ENCODE data around the gene ETDB. TPM values are rescaled to one million over a fixed set of nuclear protein-coding genes. Genes with fewer than 3 reads are reported as not detected.

Gene ETDB
- total and polyA plus RNA-seq, 2 of the 13 experiments (the other 11 are each of a cell fraction or from before 2014, with no cell fraction given), result not detected

- ChIA-PET CTCF (ENCODE audit: low intra/inter-chr PET ratio, low total read pairs) (interaction anchor here (1.1 kb wide), 1 partner anchor 73 kb away, joined by 6 read pairs; no protein-coding TSS in a partner anchor), POLR2A (no interaction called here)
- no CpG with 5 or more reads among the region's 1 CpG for WGBS (ENCODE audit: low lambda C conversion rate)
- intact Hi-C loops (cut with micrococcal nuclease; ENCODE audit: unreplicated experiment) (no loop called here), in situ Hi-C loops (cut with HindIII; ENCODE audit: extremely low pct_ligation_motif_present, low pct_unique_long_range_greater_than_20kb) (no loop called here)
- Histone ChIP-seq H3K4me1 (ENCODE audit: insufficient read depth, low read length) (no peaks in the 10 kb centered on the region), H3K27ac (ENCODE audit: extremely low read length, insufficient read depth, low read length) (no peak overlapping the region), H3K4me3 (replicated peaks in 1 of 3; ENCODE audit: insufficient read depth in 1 of 3, low read depth in 2 of 3, low read length in 3 of 3) (no peak overlapping the region), H3K27me3 (ENCODE audit: control insufficient read depth in 1 of 2, insufficient read depth in 2 of 2, low read length in 2 of 2) (no peaks in the 10 kb centered on the region), H3K79me2 (ENCODE audit: insufficient read depth, low read length) (no peaks in the 10 kb centered on the region), H3K9me3 (ENCODE audit: low read length) (no peaks in the 10 kb centered on the region), H3K9ac (ENCODE audit: insufficient read depth, low read depth, low read length) (no peak overlapping the region), H3K4me2 (ENCODE audit: low read depth, low read length) (no peak overlapping the region), H2AFZ (ENCODE audit: low read length) (no peak overlapping the region), H4K20me1 (ENCODE audit: insufficient read depth, low read length) (no peaks in the 10 kb centered on the region), H3K36me3 (replicated peaks in 1 of 2; ENCODE audit: control insufficient read depth in 1 of 2, insufficient read depth in 2 of 2, low read length in 2 of 2) (no peaks in the 10 kb centered on the region)
- no peak for FAIRE-seq
- DNase-seq (ENCODE audit: low spot score), result no peak
- BruUV-seq (replicated peaks), result no TSS peak
- ATAC-seq, result no peak; the same call in 2 of the 3 replicates
- TF ChIP-seq MXI1 (IDR thresholded peaks at IDR 0.05; ENCODE audit: borderline replicate concordance, low read depth, low read length), result no peak
- TF ChIP-seq SP1 (IDR thresholded peaks at IDR 0.05), result no peak
- TF ChIP-seq SP1 (CRISPR knock-in tag; IDR thresholded peaks at IDR 0.05), result no peak
Observed at GRCh38 chrX:135112743-135113142, 7.6 kb downstream of the ETDB start.

- 4% methylated on average over 3 of the region's 5 CpGs for WGBS (ENCODE audit: low lambda C conversion rate)
- in situ Hi-C loops (cut with HindIII; ENCODE audit: extremely low pct_ligation_motif_present, low pct_unique_long_range_greater_than_20kb), result no loop called here
- H2AFZ ChIP-seq (ENCODE audit: low read length), result no peak overlapping the region
- TF ChIP-seq ZFAT (CRISPR knock-in tag; conservative IDR thresholded peaks at IDR 0.05) (no peak), CBX5 (CRISPR knock-in tag; IDR thresholded peaks at IDR 0.05; ENCODE audit: borderline replicate concordance) (no peak), ZNF720 (CRISPR knock-in tag; IDR thresholded peaks at IDR 0.05) (no peak), SRSF4 (IDR thresholded peaks at IDR 0.05; ENCODE audit: low read depth, low read length, poor library complexity, severe bottlenecking) (no peak), EEA1 (CRISPR knock-in tag; IDR thresholded peaks at IDR 0.05; ENCODE audit: borderline replicate concordance) (no peak), CHCHD3 (CRISPR knock-in tag; IDR thresholded peaks at IDR 0.05) (no peak), ZNF207 (IDR thresholded peaks at IDR 0.05; ENCODE audit: borderline replicate concordance) (no peak), RFXAP (CRISPR knock-in tag; IDR thresholded peaks at IDR 0.05; ENCODE audit: borderline replicate concordance) (no peak), SMC3 (IDR thresholded peaks at IDR 0.05; ENCODE audit: low read length) (peak; percentile 54), CERS6 (CRISPR knock-in tag; IDR thresholded peaks at IDR 0.05) (no peak), MATR3 (CRISPR knock-in tag; IDR thresholded peaks at IDR 0.05) (no peak), ZBTB25 (CRISPR knock-in tag; IDR thresholded peaks at IDR 0.05) (no peak)
- TF ChIP-seq, protein P1, sequence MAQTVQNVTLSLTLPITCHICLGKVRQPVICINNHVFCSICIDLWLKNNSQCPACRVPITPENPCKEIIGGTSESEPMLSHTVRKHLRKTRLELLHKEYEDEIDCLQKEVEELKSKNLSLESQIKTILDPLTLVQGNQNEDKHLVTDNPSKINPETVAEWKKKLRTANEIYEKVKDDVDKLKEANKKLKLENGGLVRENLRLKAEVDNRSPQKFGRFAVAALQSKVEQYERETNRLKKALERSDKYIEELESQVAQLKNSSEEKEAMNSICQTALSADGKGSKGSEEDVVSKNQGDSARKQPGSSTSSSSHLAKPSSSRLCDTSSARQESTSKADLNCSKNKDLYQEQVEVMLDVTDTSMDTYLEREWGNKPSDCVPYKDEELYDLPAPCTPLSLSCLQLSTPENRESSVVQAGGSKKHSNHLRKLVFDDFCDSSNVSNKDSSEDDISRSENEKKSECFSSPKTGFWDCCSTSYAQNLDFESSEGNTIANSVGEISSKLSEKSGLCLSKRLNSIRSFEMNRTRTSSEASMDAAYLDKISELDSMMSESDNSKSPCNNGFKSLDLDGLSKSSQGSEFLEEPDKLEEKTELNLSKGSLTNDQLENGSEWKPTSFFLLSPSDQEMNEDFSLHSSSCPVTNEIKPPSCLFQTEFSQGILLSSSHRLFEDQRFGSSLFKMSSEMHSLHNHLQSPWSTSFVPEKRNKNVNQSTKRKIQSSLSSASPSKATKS (CRISPR knock-in tag; IDR thresholded peaks at IDR 0.05), result no peak
Observed at GRCh38 chrX:135112096-135112729, 8.1 kb downstream of the ETDB start.

More at GRCh38 chrX:135112096-135112729, 8.1 kb downstream of the ETDB start:
- DNase-seq (ENCODE audit: low spot score) (no peak), FAIRE-seq (peak; percentile 12), ATAC-seq (peak; percentile 66)
- no peaks in the 10 kb centered on the region for H3K9me3 ChIP-seq (ENCODE audit: low read length)
- CTCF ChIA-PET (ENCODE audit: low intra/inter-chr PET ratio, low total read pairs), result interaction anchor here (1.1 kb wide), 1 partner anchor 74 kb away, joined by 6 read pairs; no protein-coding TSS in a partner anchor
- no peak overlapping the region for H3K27ac ChIP-seq (ENCODE audit: extremely low read length, insufficient read depth, low read length)
- no peaks in the 10 kb centered on the region for H3K36me3 ChIP-seq (replicated peaks in 1 of 2; ENCODE audit: control insufficient read depth in 1 of 2, insufficient read depth in 2 of 2, low read length in 2 of 2)
- intact Hi-C loops (cut with micrococcal nuclease; ENCODE audit: unreplicated experiment), result no loop called here
- POLR2A ChIA-PET, result no interaction called here
- no peaks in the 10 kb centered on the region for H3K79me2 ChIP-seq (ENCODE audit: insufficient read depth, low read length)
- no peak overlapping the region for H3K9ac ChIP-seq (ENCODE audit: insufficient read depth, low read depth, low read length)
- no peaks in the 10 kb centered on the region for H3K4me1 ChIP-seq (ENCODE audit: insufficient read depth, low read length)
- H3K4me3 ChIP-seq (replicated peaks in 1 of 3; ENCODE audit: insufficient read depth in 1 of 3, low read depth in 2 of 3, low read length in 3 of 3), result no peak overlapping the region
- BruUV-seq (replicated peaks), result no TSS peak
- no peaks in the 10 kb centered on the region for H3K27me3 ChIP-seq (ENCODE audit: control insufficient read depth in 1 of 2, insufficient read depth in 2 of 2, low read length in 2 of 2)
- no peak overlapping the region for H3K4me2 ChIP-seq (ENCODE audit: low read depth, low read length)
- no peaks in the 10 kb centered on the region for H4K20me1 ChIP-seq (ENCODE audit: insufficient read depth, low read length)
